ENCODE results near the gene MARK3. TPM values are rescaled to one million over a fixed set of nuclear protein-coding genes. Genes with fewer than 3 reads are reported as not detected.
A peak's percentile ranks its signal among the peaks of the same experiment; 100 is the strongest.

Gene MARK3
- total and polyA plus RNA-seq, 2 of the 13 experiments (the other 11 are each of a cell fraction or from before 2014, with no cell fraction given) = 47.7 to 56.6 TPM

DNA sequence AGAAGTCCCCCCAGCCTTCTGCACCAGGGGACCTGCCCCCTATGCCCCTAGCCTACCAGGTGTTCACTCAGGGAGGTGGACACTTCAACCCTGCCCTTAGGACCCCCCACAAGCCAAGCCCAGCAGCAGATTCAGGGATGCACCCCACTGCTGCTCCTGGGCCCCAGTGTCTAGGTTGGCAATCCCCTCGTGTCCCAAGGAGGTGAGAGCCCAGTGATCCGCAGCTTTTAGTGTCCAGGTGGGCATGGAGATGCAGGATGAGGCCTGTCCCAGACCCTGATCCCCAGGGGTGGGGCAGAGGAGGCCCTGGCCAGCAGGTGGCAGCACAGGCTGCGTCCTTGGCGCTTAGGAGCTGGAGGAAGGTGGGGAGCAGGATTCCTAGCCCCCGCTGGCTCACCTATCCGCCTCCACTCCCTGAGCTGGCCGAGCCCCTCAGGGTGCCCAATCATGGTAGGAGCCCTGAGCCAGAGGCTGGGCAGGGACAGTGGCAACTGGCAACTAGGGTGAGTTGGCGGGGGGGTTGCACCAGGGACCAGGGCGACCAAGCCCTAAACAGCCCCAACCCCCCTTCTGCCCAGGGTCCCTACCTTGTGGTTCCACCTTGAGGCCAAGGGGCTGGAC, 133.3 kb downstream of the MARK3 start (continued):
- TF ChIP-seq, protein P1, sequence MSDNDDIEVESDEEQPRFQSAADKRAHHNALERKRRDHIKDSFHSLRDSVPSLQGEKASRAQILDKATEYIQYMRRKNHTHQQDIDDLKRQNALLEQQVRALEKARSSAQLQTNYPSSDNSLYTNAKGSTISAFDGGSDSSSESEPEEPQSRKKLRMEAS (IDR thresholded peaks at IDR 0.05) = peak; percentile 14; the same call in 1 of the 2 replicates
- TF ChIP-seq, protein P2, sequence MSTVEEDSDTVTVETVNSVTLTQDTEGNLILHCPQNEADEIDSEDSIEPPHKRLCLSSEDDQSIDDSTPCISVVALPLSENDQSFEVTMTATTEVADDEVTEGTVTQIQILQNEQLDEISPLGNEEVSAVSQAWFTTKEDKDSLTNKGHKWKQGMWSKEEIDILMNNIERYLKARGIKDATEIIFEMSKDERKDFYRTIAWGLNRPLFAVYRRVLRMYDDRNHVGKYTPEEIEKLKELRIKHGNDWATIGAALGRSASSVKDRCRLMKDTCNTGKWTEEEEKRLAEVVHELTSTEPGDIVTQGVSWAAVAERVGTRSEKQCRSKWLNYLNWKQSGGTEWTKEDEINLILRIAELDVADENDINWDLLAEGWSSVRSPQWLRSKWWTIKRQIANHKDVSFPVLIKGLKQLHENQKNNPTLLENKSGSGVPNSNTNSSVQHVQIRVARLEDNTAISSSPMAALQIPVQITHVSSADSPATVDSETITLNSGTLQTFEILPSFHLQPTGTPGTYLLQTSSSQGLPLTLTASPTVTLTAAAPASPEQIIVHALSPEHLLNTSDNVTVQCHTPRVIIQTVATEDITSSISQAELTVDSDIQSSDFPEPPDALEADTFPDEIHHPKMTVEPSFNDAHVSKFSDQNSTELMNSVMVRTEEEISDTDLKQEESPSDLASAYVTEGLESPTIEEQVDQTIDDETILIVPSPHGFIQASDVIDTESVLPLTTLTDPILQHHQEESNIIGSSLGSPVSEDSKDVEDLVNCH (CRISPR knock-in tag; IDR thresholded peaks at IDR 0.05) = no peak
- TF ChIP-seq, protein P3, sequence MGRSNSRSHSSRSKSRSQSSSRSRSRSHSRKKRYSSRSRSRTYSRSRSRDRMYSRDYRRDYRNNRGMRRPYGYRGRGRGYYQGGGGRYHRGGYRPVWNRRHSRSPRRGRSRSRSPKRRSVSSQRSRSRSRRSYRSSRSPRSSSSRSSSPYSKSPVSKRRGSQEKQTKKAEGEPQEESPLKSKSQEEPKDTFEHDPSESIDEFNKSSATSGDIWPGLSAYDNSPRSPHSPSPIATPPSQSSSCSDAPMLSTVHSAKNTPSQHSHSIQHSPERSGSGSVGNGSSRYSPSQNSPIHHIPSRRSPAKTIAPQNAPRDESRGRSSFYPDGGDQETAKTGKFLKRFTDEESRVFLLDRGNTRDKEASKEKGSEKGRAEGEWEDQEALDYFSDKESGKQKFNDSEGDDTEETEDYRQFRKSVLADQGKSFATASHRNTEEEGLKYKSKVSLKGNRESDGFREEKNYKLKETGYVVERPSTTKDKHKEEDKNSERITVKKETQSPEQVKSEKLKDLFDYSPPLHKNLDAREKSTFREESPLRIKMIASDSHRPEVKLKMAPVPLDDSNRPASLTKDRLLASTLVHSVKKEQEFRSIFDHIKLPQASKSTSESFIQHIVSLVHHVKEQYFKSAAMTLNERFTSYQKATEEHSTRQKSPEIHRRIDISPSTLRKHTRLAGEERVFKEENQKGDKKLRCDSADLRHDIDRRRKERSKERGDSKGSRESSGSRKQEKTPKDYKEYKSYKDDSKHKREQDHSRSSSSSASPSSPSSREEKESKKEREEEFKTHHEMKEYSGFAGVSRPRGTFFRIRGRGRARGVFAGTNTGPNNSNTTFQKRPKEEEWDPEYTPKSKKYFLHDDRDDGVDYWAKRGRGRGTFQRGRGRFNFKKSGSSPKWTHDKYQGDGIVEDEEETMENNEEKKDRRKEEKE (IDR thresholded peaks at IDR 0.05) = no peak
- TF ChIP-seq HOXD1 (CRISPR knock-in tag; IDR thresholded peaks at IDR 0.05) (no peak), ZNF326 (CRISPR knock-in tag; IDR thresholded peaks at IDR 0.05; ENCODE audit: borderline replicate concordance) (no peak), ZNF232 (CRISPR knock-in tag; IDR thresholded peaks at IDR 0.05; ENCODE audit: borderline replicate concordance) (no peak), DNMT3B (CRISPR knock-in tag; conservative IDR thresholded peaks at IDR 0.05) (no peak), PAWR (CRISPR knock-in tag; IDR thresholded peaks at IDR 0.05; ENCODE audit: borderline replicate concordance) (no peak)
- TF ChIP-seq, protein P4, sequence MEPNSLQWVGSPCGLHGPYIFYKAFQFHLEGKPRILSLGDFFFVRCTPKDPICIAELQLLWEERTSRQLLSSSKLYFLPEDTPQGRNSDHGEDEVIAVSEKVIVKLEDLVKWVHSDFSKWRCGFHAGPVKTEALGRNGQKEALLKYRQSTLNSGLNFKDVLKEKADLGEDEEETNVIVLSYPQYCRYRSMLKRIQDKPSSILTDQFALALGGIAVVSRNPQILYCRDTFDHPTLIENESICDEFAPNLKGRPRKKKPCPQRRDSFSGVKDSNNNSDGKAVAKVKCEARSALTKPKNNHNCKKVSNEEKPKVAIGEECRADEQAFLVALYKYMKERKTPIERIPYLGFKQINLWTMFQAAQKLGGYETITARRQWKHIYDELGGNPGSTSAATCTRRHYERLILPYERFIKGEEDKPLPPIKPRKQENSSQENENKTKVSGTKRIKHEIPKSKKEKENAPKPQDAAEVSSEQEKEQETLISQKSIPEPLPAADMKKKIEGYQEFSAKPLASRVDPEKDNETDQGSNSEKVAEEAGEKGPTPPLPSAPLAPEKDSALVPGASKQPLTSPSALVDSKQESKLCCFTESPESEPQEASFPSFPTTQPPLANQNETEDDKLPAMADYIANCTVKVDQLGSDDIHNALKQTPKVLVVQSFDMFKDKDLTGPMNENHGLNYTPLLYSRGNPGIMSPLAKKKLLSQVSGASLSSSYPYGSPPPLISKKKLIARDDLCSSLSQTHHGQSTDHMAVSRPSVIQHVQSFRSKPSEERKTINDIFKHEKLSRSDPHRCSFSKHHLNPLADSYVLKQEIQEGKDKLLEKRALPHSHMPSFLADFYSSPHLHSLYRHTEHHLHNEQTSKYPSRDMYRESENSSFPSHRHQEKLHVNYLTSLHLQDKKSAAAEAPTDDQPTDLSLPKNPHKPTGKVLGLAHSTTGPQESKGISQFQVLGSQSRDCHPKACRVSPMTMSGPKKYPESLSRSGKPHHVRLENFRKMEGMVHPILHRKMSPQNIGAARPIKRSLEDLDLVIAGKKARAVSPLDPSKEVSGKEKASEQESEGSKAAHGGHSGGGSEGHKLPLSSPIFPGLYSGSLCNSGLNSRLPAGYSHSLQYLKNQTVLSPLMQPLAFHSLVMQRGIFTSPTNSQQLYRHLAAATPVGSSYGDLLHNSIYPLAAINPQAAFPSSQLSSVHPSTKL (CRISPR knock-in tag; IDR thresholded peaks at IDR 0.05) = no peak
- TF ChIP-seq, protein P5, sequence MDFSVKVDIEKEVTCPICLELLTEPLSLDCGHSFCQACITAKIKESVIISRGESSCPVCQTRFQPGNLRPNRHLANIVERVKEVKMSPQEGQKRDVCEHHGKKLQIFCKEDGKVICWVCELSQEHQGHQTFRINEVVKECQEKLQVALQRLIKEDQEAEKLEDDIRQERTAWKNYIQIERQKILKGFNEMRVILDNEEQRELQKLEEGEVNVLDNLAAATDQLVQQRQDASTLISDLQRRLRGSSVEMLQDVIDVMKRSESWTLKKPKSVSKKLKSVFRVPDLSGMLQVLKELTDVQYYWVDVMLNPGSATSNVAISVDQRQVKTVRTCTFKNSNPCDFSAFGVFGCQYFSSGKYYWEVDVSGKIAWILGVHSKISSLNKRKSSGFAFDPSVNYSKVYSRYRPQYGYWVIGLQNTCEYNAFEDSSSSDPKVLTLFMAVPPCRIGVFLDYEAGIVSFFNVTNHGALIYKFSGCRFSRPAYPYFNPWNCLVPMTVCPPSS (IDR thresholded peaks at IDR 0.05) = no peak
- TF ChIP-seq, protein P6, sequence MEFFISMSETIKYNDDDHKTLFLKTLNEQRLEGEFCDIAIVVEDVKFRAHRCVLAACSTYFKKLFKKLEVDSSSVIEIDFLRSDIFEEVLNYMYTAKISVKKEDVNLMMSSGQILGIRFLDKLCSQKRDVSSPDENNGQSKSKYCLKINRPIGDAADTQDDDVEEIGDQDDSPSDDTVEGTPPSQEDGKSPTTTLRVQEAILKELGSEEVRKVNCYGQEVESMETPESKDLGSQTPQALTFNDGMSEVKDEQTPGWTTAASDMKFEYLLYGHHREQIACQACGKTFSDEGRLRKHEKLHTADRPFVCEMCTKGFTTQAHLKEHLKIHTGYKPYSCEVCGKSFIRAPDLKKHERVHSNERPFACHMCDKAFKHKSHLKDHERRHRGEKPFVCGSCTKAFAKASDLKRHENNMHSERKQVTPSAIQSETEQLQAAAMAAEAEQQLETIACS (CRISPR knock-in tag; IDR thresholded peaks at IDR 0.05) = no peak
- TF ChIP-seq, protein P7, sequence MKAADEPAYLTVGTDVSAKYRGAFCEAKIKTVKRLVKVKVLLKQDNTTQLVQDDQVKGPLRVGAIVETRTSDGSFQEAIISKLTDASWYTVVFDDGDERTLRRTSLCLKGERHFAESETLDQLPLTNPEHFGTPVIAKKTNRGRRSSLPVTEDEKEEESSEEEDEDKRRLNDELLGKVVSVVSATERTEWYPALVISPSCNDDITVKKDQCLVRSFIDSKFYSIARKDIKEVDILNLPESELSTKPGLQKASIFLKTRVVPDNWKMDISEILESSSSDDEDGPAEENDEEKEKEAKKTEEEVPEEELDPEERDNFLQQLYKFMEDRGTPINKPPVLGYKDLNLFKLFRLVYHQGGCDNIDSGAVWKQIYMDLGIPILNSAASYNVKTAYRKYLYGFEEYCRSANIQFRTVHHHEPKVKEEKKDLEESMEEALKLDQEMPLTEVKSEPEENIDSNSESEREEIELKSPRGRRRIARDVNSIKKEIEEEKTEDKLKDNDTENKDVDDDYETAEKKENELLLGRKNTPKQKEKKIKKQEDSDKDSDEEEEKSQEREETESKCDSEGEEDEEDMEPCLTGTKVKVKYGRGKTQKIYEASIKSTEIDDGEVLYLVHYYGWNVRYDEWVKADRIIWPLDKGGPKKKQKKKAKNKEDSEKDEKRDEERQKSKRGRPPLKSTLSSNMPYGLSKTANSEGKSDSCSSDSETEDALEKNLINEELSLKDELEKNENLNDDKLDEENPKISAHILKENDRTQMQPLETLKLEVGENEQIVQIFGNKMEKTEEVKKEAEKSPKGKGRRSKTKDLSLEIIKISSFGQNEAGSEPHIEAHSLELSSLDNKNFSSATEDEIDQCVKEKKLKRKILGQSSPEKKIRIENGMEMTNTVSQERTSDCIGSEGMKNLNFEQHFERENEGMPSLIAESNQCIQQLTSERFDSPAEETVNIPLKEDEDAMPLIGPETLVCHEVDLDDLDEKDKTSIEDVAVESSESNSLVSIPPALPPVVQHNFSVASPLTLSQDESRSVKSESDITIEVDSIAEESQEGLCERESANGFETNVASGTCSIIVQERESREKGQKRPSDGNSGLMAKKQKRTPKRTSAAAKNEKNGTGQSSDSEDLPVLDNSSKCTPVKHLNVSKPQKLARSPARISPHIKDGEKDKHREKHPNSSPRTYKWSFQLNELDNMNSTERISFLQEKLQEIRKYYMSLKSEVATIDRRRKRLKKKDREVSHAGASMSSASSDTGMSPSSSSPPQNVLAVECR (CRISPR knock-in tag; IDR thresholded peaks at IDR 0.05; ENCODE audit: borderline replicate concordance) = peak; percentile 48; the same call in 1 of the 2 replicates
